Neural progenitor cell (in vitro differentiated cells): Measurements from ENCODE around the gene ANO3. TPM values are rescaled to one million over a fixed set of nuclear protein-coding genes. Genes with fewer than 3 reads are reported as not detected.

Experiments
- DNase-seq: peaks from one replicate; pipeline ENCODE4 v3.0.0-alpha.2; 2016; ENCODE audit warnings: low spot score
- H2AFZ ChIP-seq: fragments of 200-600 bp; sonication (generic); replicated peaks from 2 replicates; pipeline ENCODE4 v1.6.1; 2016; ENCODE audit warnings: antibody characterized with exemption
- H3F3A ChIP-seq: fragments of 200-600 bp; sonication (generic); 2 replicates; pipeline ENCODE4 v1.6.1; 2016; ENCODE audit warnings: antibody characterized with exemption, low read depth
- H3K27ac ChIP-seq: fragments of 200-600 bp; sonication (generic); 2 replicates; pipeline ENCODE4 v1.5.1; 2016; ENCODE audit warnings: mild to moderate bottlenecking
- H3K27me3 ChIP-seq: fragments of 200-600 bp; sonication (generic); 2 replicates; pipeline ENCODE4 v1.6.1; 2016; ENCODE audit warnings: mild to moderate bottlenecking, moderate library complexity
- H3K36me3 ChIP-seq: fragments of 200-600 bp; sonication (generic); 2 replicates; pipeline ENCODE4 v1.5.1; 2016
- H3K4me1 ChIP-seq: fragments of 200-600 bp; sonication (generic); 2 replicates; pipeline ENCODE4 v1.6.1; 2016; ENCODE audit warnings: mixed run types
- H3K4me2 ChIP-seq: fragments of 200-600 bp; sonication (generic); 2 replicates; pipeline ENCODE4 v1.6.1; 2016
- H3K4me3 ChIP-seq: fragments of 200-600 bp; sonication (generic); 2 replicates; pipeline ENCODE4 v1.5.1; 2016
- H3K79me2 ChIP-seq: fragments of 200-600 bp; sonication (generic); 2 replicates; pipeline ENCODE4 v1.6.1; 2016; ENCODE audit warnings: low read depth
- H3K9ac ChIP-seq: fragments of 200-600 bp; sonication (generic); 2 replicates; pipeline ENCODE4 v1.6.1; 2016
- H3K9me3 ChIP-seq: fragments of 200-600 bp; sonication (generic); 2 replicates; pipeline ENCODE4 v1.5.1; 2016; ENCODE audit warnings: low read depth
- H4K20me1 ChIP-seq: fragments of 200-600 bp; sonication (generic); 2 replicates; pipeline ENCODE4 v1.6.1; 2016; ENCODE audit warnings: low read depth
- H3K27ac Mint-ChIP-seq: 3 replicates; pipeline ENCODE4 v1.8.0; 2021; ENCODE audit warnings: mixed read lengths
- H3K27me3 Mint-ChIP-seq: 2 replicates; pipeline ENCODE4 v1.8.0; 2022; ENCODE audit warnings: low read depth, mild to moderate bottlenecking, inconsistent platforms, moderate library complexity, mixed read lengths; ENCODE audit not compliant: insufficient read depth
- H3K36me3 Mint-ChIP-seq: 3 replicates; pipeline ENCODE4 v1.8.0; 2021; ENCODE audit warnings: mixed read lengths
- H3K4me1 Mint-ChIP-seq: 3 replicates; pipeline ENCODE4 v1.8.0; 2021; ENCODE audit warnings: mixed read lengths
- H3K4me3 Mint-ChIP-seq: 3 replicates; pipeline ENCODE4 v1.8.0; 2021; ENCODE audit warnings: mild to moderate bottlenecking, moderate library complexity, mixed read lengths
- H3K9me3 Mint-ChIP-seq: 3 replicates; pipeline ENCODE4 v1.8.0; 2020; ENCODE audit warnings: mixed read lengths
- EZH2 ChIP-seq: fragments of 200-600 bp; sonication (generic); IDR thresholded peaks from 2 replicates; pipeline ENCODE4 v1.6.1; 2017; ENCODE audit warnings: antibody characterized with exemption, mild to moderate bottlenecking, moderate library complexity
- EZH2phosphoT487 ChIP-seq: fragments of 200-600 bp; sonication (generic); IDR thresholded peaks from 2 replicates; pipeline ENCODE4 v1.6.1; 2017; ENCODE audit warnings: antibody characterized with exemption
- total RNA-seq: library from RNA; depleted of rRNA; stranded (reverse); fragments of >200 nt; gene quantifications from 2 replicates; pipeline ENCODE4 v1.2.3, GENCODE V29; 2015; ENCODE audit warnings: low replicate concordance
- TF ChIP-seq, protein P1 (sequence below): fragments of 200-600 bp; sonication (generic); IDR thresholded peaks from 2 replicates; pipeline ENCODE4 v1.5.1; 2017; ENCODE audit warnings: antibody characterized with exemption, mild to moderate bottlenecking

Gene ANO3
- total RNA-seq, 1 donor from 2014 or later = 2.5 TPM

DNA sequence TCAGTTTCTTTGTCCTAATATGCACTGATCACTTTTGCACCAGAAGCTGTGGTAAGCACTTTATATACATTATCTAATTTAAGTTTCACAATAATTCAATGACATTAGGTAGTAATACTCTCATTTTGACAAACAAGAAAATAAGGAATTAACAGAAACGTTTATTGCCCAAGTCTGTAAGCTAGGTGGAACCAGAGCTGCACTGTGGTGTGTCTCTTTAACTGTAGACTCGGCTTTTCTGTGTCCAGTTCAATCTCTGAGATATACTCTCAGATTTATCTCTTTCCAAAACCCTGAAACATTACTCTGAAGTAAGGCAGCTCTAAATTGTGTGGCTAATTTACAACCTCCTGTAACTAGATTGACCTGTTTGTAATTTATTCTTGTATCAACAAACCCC, 139.1 kb downstream of the ANO3 start:
- no peak overlapping the region for H3K9ac ChIP-seq
- no peaks in the 10 kb centered on the region for H3K9me3 Mint-ChIP-seq
- TF ChIP-seq, protein P1, sequence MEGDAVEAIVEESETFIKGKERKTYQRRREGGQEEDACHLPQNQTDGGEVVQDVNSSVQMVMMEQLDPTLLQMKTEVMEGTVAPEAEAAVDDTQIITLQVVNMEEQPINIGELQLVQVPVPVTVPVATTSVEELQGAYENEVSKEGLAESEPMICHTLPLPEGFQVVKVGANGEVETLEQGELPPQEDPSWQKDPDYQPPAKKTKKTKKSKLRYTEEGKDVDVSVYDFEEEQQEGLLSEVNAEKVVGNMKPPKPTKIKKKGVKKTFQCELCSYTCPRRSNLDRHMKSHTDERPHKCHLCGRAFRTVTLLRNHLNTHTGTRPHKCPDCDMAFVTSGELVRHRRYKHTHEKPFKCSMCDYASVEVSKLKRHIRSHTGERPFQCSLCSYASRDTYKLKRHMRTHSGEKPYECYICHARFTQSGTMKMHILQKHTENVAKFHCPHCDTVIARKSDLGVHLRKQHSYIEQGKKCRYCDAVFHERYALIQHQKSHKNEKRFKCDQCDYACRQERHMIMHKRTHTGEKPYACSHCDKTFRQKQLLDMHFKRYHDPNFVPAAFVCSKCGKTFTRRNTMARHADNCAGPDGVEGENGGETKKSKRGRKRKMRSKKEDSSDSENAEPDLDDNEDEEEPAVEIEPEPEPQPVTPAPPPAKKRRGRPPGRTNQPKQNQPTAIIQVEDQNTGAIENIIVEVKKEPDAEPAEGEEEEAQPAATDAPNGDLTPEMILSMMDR = no peak
- TF ChIP-seq EZH2phosphoT487 (no peak), EZH2 (no peak)

DNA sequence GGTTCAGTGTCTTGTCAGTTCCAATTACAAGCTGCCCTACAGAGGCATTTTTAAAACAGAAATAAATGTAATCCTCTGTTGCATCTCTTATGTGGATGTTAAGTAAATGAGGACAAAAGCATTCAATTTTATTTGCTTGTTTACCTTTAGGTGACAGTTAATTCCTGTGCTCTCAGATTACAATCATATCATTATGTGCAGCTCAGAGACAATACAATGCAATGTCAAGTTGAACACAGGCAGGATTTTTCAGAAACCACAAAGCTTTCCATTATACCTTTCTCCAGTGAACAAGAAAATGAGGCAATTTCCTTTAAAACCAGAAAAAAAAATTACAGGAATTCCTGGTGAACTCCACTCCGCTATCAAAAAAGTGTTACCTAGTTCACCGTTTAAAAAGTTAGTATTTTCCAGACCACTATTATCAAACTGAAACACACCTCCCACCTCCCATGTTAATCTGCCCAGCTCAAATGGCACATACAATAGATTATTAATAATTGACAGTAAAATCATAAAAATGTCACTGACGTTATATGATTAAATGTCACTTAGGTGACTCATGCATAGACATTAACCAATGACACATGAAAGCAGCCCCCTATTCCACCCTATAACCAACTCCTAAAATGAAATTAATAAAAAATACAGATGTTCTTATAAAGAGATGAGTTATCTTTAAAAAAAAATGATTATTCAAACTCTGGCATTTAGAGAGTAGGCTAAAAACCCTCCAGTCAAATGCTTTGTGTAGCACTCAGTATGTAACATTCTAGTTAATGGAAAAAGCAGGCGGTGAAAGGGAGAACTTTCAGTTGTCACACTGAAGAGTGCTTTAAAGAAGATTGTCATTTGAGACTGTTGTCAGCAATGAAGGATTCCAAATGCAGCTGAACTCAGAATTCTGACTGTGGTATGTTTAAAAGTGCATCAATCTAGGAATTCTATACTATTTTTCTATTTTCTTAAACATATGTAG, 141.6 kb downstream of the ANO3 start:
- Histone ChIP-seq H3K4me3 (no peak overlapping the region), H3K27me3 (no peaks in the 10 kb centered on the region), H3K4me2 (no peak overlapping the region), H3K79me2 (no peaks in the 10 kb centered on the region), H3K9ac (no peak overlapping the region), H3K36me3 (no peaks in the 10 kb centered on the region), H3K9me3 (no peaks in the 10 kb centered on the region), H3F3A (no peaks in the 10 kb centered on the region), H3K27ac (no peak overlapping the region), H2AFZ (no peak overlapping the region), H4K20me1 (no peaks in the 10 kb centered on the region), H3K4me1 (peaks cover 6% of the 10 kb centered on the region)
- Mint-ChIP-seq H3K4me1 (no peaks in the 10 kb centered on the region), H3K27me3 (no peaks in the 10 kb centered on the region), H3K36me3 (no peaks in the 10 kb centered on the region), H3K27ac (no peak overlapping the region), H3K9me3 (no peaks in the 10 kb centered on the region), H3K4me3 (no peak overlapping the region)
- TF ChIP-seq EZH2phosphoT487 = no peak
- no peak for TF ChIP-seq EZH2
- TF ChIP-seq, protein P1 = no peak
- DNase-seq = no peak

More for the DNA sequence above, 139.1 kb downstream of the ANO3 start:
- no peak overlapping the region for H3K4me3 ChIP-seq
- H3K36me3 ChIP-seq = no peaks in the 10 kb centered on the region
- no peaks in the 10 kb centered on the region for H3K79me2 ChIP-seq
- no peaks in the 10 kb centered on the region for H3K36me3 Mint-ChIP-seq
- no peaks in the 10 kb centered on the region for H3K27me3 Mint-ChIP-seq
- H3K4me1 ChIP-seq = peaks cover 6% of the 10 kb centered on the region
- H3K4me1 Mint-ChIP-seq = no peaks in the 10 kb centered on the region
- no peaks in the 10 kb centered on the region for H4K20me1 ChIP-seq
- H3K4me3 Mint-ChIP-seq = no peak overlapping the region
- H3K27ac Mint-ChIP-seq = no peak overlapping the region
- H3K27ac ChIP-seq = no peak overlapping the region
- no peaks in the 10 kb centered on the region for H3F3A ChIP-seq
- H3K4me2 ChIP-seq = no peak overlapping the region
- no peaks in the 10 kb centered on the region for H3K9me3 ChIP-seq
- no peak overlapping the region for H2AFZ ChIP-seq
- no peaks in the 10 kb centered on the region for H3K27me3 ChIP-seq
- DNase-seq = no peak

DNA sequence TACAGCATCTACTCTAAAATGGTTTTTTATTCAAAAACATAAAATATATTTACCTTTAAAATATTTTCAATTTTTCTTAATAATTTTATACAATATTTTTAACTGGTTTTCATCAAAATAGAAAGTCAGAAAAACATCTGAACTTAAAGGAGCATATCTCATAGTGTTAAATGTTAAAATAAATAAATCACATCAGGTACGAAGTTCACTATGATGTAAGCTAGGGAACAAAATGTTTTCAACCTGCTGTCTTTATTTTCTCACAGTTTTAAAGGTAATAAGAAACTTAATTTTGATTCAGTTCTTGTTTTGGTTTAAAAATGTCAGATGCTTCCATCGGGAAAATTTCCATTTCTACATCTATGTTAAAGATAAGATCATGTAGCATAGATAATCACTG, 142.5 kb downstream of the ANO3 start:
- H3K27ac Mint-ChIP-seq = no peak overlapping the region
- H3F3A ChIP-seq = no peaks in the 10 kb centered on the region
- H2AFZ ChIP-seq = no peak overlapping the region
- no peaks in the 10 kb centered on the region for H3K9me3 Mint-ChIP-seq
- TF ChIP-seq EZH2 (no peak), EZH2phosphoT487 (no peak)
- TF ChIP-seq, protein P1 = no peak
- H3K27me3 Mint-ChIP-seq = no peaks in the 10 kb centered on the region
- H3K9me3 ChIP-seq = no peaks in the 10 kb centered on the region
- H3K79me2 ChIP-seq = no peaks in the 10 kb centered on the region
- H3K9ac ChIP-seq = no peak overlapping the region
- H3K36me3 Mint-ChIP-seq = no peaks in the 10 kb centered on the region
- no peak overlapping the region for H3K4me2 ChIP-seq
- no peaks in the 10 kb centered on the region for H3K36me3 ChIP-seq
- no peak overlapping the region for H3K4me3 ChIP-seq
- H3K4me3 Mint-ChIP-seq = no peak overlapping the region
- H3K27me3 ChIP-seq = no peaks in the 10 kb centered on the region
- no peak overlapping the region for H3K27ac ChIP-seq
- H3K4me1 Mint-ChIP-seq = no peaks in the 10 kb centered on the region
- no peaks in the 10 kb centered on the region for H4K20me1 ChIP-seq
- H3K4me1 ChIP-seq = no peaks in the 10 kb centered on the region
- no peak for DNase-seq
